Measurements from ENCODE around the gene NTF4. TPM values are rescaled to one million over a fixed set of nuclear protein-coding genes. Genes with fewer than 3 reads are reported as not detected.

Gene NTF4
- total RNA-seq, 1 donor from 2014 or later = 1.1 TPM

- Mint-ChIP-seq H3K9me3 (ENCODE audit: low read depth) (no peaks in the 10 kb centered on the region), H3K27ac (ENCODE audit: unreplicated experiment) (no peak overlapping the region), H3K4me3 (ENCODE audit: unreplicated experiment) (no peak overlapping the region), H3K27me3 (ENCODE audit: low read depth) (no peaks in the 10 kb centered on the region), H3K36me3 (ENCODE audit: low read depth) (peaks cover 25% of the 10 kb centered on the region), H3K4me1 (ENCODE audit: low read depth) (peaks cover 35% of the 10 kb centered on the region)
- TF ChIP-seq CTCF (IDR thresholded peaks at IDR 0.05) = no peak
- DNase-seq (ENCODE audit: low spot score) = no peak
These were observed 45.1 kb upstream of the NTF4 start for GRCh38 chr19:49109569-49110233.

GRCh38 chr19:49109051-49109450, 44.4 kb upstream of the NTF4 start:
- H3K27me3 Mint-ChIP-seq (ENCODE audit: low read depth) = no peaks in the 10 kb centered on the region
- no peak overlapping the region for H3K4me3 Mint-ChIP-seq (ENCODE audit: unreplicated experiment)
- no peaks in the 10 kb centered on the region for H3K9me3 Mint-ChIP-seq (ENCODE audit: low read depth)
- no peak for TF ChIP-seq CTCF (IDR thresholded peaks at IDR 0.05)
- DNase-seq (ENCODE audit: low spot score) = no peak
- H3K4me1 Mint-ChIP-seq (ENCODE audit: low read depth) = peaks cover 35% of the 10 kb centered on the region
- peak overlapping the region; percentile 52 for H3K27ac Mint-ChIP-seq (ENCODE audit: unreplicated experiment)
- peaks cover 26% of the 10 kb centered on the region for H3K36me3 Mint-ChIP-seq (ENCODE audit: low read depth)

GRCh38 chr19:49107625-49108459, 43.2 kb upstream of the NTF4 start:
- DNase-seq (ENCODE audit: low spot score) = no peak
- Mint-ChIP-seq H3K9me3 (ENCODE audit: low read depth) (no peaks in the 10 kb centered on the region), H3K27ac (ENCODE audit: unreplicated experiment) (no peak overlapping the region), H3K4me3 (ENCODE audit: unreplicated experiment) (no peak overlapping the region), H3K36me3 (ENCODE audit: low read depth) (peaks cover 26% of the 10 kb centered on the region), H3K27me3 (ENCODE audit: low read depth) (no peaks in the 10 kb centered on the region), H3K4me1 (ENCODE audit: low read depth) (peaks cover 26% of the 10 kb centered on the region)
- no peak for TF ChIP-seq CTCF (IDR thresholded peaks at IDR 0.05)

GRCh38 chr19:49106648-49107135, 42.1 kb upstream of the NTF4 start:
- H3K36me3 Mint-ChIP-seq (ENCODE audit: low read depth) = peaks cover 28% of the 10 kb centered on the region
- H3K4me3 Mint-ChIP-seq (ENCODE audit: unreplicated experiment) = no peak overlapping the region
- H3K4me1 Mint-ChIP-seq (ENCODE audit: low read depth) = peaks cover 26% of the 10 kb centered on the region
- no peaks in the 10 kb centered on the region for H3K9me3 Mint-ChIP-seq (ENCODE audit: low read depth)
- peak; percentile 88 for TF ChIP-seq CTCF (IDR thresholded peaks at IDR 0.05)
- no peak for DNase-seq (ENCODE audit: low spot score)
- no peak overlapping the region for H3K27ac Mint-ChIP-seq (ENCODE audit: unreplicated experiment)
- no peaks in the 10 kb centered on the region for H3K27me3 Mint-ChIP-seq (ENCODE audit: low read depth)

GRCh38 chr19:49104229-49104864, 39.7 kb upstream of the NTF4 start:
- no peak overlapping the region for H3K27ac Mint-ChIP-seq (ENCODE audit: unreplicated experiment)

More at GRCh38 chr19:49104229-49104864, 39.7 kb upstream of the NTF4 start:
- no peaks in the 10 kb centered on the region for H3K27me3 Mint-ChIP-seq (ENCODE audit: low read depth)
- peaks cover 10% of the 10 kb centered on the region for H3K4me1 Mint-ChIP-seq (ENCODE audit: low read depth)
- TF ChIP-seq CTCF (IDR thresholded peaks at IDR 0.05) = no peak
- DNase-seq (ENCODE audit: low spot score) = no peak
- no peak overlapping the region for H3K4me3 Mint-ChIP-seq (ENCODE audit: unreplicated experiment)
- no peaks in the 10 kb centered on the region for H3K9me3 Mint-ChIP-seq (ENCODE audit: low read depth)
- peaks cover 40% of the 10 kb centered on the region for H3K36me3 Mint-ChIP-seq (ENCODE audit: low read depth)

Data from chondrocyte (in vitro differentiated cells).